Epithelial cell of proximal tubule (primary cell): ENCODE measurements around the gene MOGAT1. TPM values are rescaled to one million over a fixed set of nuclear protein-coding genes. Genes with fewer than 3 reads are reported as not detected.

Experiments
- DNase-seq: peaks from one replicate; pipeline ENCODE4 v3.0.0-alpha.2; 2011; ENCODE audit warnings: low read depth
- H3K4me3 ChIP-seq: 2 replicates; pipeline ENCODE4 v1.5.1; 2011; ENCODE audit warnings: low read depth, mild to moderate bottlenecking, low read length
- CTCF ChIP-seq: conservative IDR thresholded peaks from 2 replicates; pipeline ENCODE4 v1.5.1; 2012; ENCODE audit warnings: low read depth, mild to moderate bottlenecking, low read length
- total RNA-seq: library from RNA; depleted of rRNA; stranded (reverse); fragments of >200 nt; gene quantifications from 2 replicates; pipeline ENCODE4 v1.2.3, GENCODE V29; 2015

The MOGAT1 gene
- total RNA-seq, 1 donor from 2014 or later: not detected

- H3K4me3 ChIP-seq: no peak overlapping the region
- no peak for DNase-seq
- TF ChIP-seq CTCF: no peak
Observed at GRCh38 chr2:222669353-222669752, 2.1 kb upstream of the MOGAT1 start.

- TF ChIP-seq CTCF: no peak
- no peak for DNase-seq
- no peak overlapping the region for H3K4me3 ChIP-seq
Observed at GRCh38 chr2:222670191-222671038, 1.0 kb upstream of the MOGAT1 start.

- TF ChIP-seq CTCF: no peak
- H3K4me3 ChIP-seq: peak overlapping the region; percentile 62
- DNase-seq: no peak
Observed at GRCh38 chr2:222672068-222672401, 577 bp downstream of the MOGAT1 start.

DNA sequence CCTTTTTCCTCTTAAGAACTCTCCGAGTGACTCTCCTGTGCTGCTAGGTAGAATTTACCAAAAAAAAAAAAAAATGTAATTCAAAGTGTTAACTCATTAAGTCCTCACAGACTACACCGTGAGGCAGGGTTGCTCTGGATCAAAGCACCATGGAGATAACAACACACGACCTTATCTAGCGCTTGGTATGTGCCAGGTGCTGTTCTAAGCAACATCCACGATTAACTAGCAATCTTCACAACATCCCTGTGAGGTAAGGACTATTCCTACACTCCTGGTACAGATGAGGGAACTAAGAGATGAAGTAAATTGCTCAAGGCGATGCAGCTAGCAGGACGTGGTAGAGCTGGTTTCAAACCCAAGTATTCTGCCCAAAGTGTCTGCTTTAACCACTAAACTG, 1.8 kb downstream of the MOGAT1 start:
- DNase-seq: no peak
- TF ChIP-seq CTCF: no peak
- H3K4me3 ChIP-seq: no peak overlapping the region

GRCh38 chr2:222673883-222674282, 2.4 kb downstream of the MOGAT1 start:
- no peak overlapping the region for H3K4me3 ChIP-seq
- no peak for TF ChIP-seq CTCF
- no peak for DNase-seq

DNA sequence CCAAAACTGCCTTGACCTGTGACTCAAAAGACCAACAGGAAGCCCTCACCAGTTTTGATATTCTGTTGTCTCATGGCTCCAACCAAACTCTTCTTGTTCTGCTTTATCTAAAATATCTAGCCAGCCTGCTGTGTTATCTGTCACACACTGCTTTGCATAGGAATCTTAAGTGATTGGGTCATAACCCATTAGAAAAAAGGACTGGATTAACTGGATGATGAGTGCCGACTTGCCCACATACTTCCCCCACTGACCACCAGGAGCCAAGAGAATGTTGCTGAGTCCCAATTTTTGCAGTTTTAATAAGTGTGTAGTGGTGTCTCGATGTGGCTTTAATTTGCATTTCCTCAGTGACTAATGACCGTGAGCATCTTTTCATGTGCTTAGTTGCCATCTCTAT, 6.5 kb downstream of the MOGAT1 start:
- DNase-seq: no peak
- H3K4me3 ChIP-seq: no peak overlapping the region
- no peak for TF ChIP-seq CTCF

DNA sequence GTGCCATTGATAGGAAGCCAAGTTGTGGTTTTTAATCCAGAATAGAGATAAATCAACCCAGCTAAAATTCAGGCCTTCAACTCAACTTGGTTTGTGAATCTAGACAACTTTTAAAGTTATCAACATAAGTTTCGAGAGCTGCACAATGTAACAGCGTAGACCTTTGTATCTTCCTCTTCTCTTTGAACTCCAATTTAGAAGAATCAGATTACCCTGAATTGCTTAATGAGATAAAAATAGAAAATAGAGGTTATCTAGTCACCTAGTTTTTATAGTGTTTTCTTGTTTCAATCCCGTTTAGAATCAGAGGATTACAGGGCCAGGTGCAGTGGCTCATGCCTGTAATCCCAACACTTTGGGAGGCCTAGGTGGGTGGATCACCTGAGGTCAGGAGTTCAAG, 12.3 kb downstream of the MOGAT1 start:
- no peak for DNase-seq
- H3K4me3 ChIP-seq: no peak overlapping the region
- no peak for TF ChIP-seq CTCF
